Pancreas (tissue), 10 donors: ENCODE data around the gene WASF1. TPM values are rescaled to one million over a fixed set of nuclear protein-coding genes. Genes with fewer than 3 reads are reported as not detected.

Experiments
- ATAC-seq, 4 donors: fragments of 200-7000 bp; cut with Tn5 transposase; one replicate each; pipeline versions ENCODE4 v1.8.0 to v1.9.1; 2020; ENCODE audit warnings: mild to moderate bottlenecking in 4 of 4, moderate library complexity in 4 of 4
- DNase-seq, 6 donors: peaks; one replicate each; pipeline ENCODE4 v3.0.0-alpha.2; 2020
- FAIRE-seq: peaks from 2 replicates; lab custom pipeline; 2012; peaks lifted over from hg19 to GRCh38; lab: Jason Lieb, UNC
- H3K27ac ChIP-seq, 4 donors: fragments of 200-600 bp; sonication (generic); 1 replicate in 3 of 4; 2 replicates in 1 of 4; pipeline versions ENCODE4 v1.5.0 to v1.8.0; 2020
- H3K27me3 ChIP-seq, 4 donors: fragments of 200-600 bp; one replicate each; pipeline ENCODE4 v1.8.0; 2021
- H3K36me3 ChIP-seq, 3 donors: fragments of 200-600 bp; sonication (generic) in 1 of 3; one replicate each; pipeline versions ENCODE4 v1.5.0 to v1.8.0; 2020 to 2021
- H3K4me1 ChIP-seq, 3 donors: fragments of 200-600 bp; one replicate each; pipeline ENCODE4 v1.8.0; 2021
- H3K4me3 ChIP-seq, 4 donors: fragments of 200-600 bp; sonication (generic) in 2 of 4; one replicate each; pipeline versions ENCODE4 v1.5.0 to v1.8.0; 2020 to 2021
- H3K9me3 ChIP-seq, 4 donors: fragments of 200-600 bp; one replicate each; pipeline ENCODE4 v1.8.0; 2021
- CTCF ChIP-seq, 4 donors: fragments of 200-600 bp; sonication (generic) in 3 of 4; IDR thresholded peaks; one replicate each; pipeline versions ENCODE4 v1.5.0 to v1.8.0; 2021; ENCODE audit warnings: antibody characterized with exemption in 4 of 4
- WGBS, 2 donors: extraction: QIAGEN DNeasy Blood & Tissue Kit; methylation state at CpG; one replicate each; pipeline ENCODE4 v1.1.7; 2013; 5-methylcytosine and 5-hydroxymethylcytosine counted together
- intact Hi-C, 3 donors: fragments of 100-400 bp; cut with DNase I; formaldehyde crosslinking; loops; one replicate each; pipeline versions ENCODE4 v1.11.1 to v1.14.2; 2022
- polyA plus RNA-seq, 2 donors: library from polyadenylated mRNA; stranded (reverse); fragments of 200-250 nt; gene quantifications; one replicate each; pipeline ENCODE4 v1.2.3, GENCODE V29; 2013
- total RNA-seq, 6 donors: library from RNA; stranded (reverse); fragmentation: NEBNext Ultra II Directional in 4 of 6; extraction: Animal tissue kit (Norgen Biotek cat#: 25700) in 4 of 6; gene quantifications; one replicate each; pipeline versions ENCODE4 v1.2.1 to v1.2.4, GENCODE V29; 2021 to 2023
- donor health status: healthy with polysubstance abuse.
- donor health status: DM: no; HTN: no; CAD: no; lungs with moderate emphysema.
- donor health status: DM: no; HTN: no; CAD: no.
- donor health status: control.
- donor health status: control.
- donor health status: Bipolar disorder and iron deficiency.
- donor health status: DM: yes; HTN: yes; CAD: no.
- donor health status: DM: no; HTN: no; CAD: no.
- donor health status: DM: no; HTN: no; CAD: no.
- donor health status: DM: yes; HTN: yes; CAD: no.

The WASF1 gene
- total and polyA plus RNA-seq, 8 donors, result 1.2 to 5.7 (median 3.2) TPM

- WGBS, 2 donors, result 74 to 79% methylated on average over 2 of the region's 2 CpGs
- no peak for ATAC-seq
- Histone ChIP-seq H3K36me3 (no peaks in the 10 kb centered on the region), H3K4me3 (no peak overlapping the region), H3K27me3 (no peaks in the 10 kb centered on the region), H3K4me1 (no peaks in the 10 kb centered on the region), H3K27ac (no peak overlapping the region), H3K9me3 (no peaks in the 10 kb centered on the region)
- DNase-seq, result no peak
- FAIRE-seq, result no peak
- intact Hi-C loops, result no loop called here
- no peak for TF ChIP-seq CTCF (IDR thresholded peaks at IDR 0.05)
Observed at GRCh38 chr6:110140650-110141049, 38.8 kb downstream of the WASF1 start.

GRCh38 chr6:110139052-110139451 lies 40.4 kb downstream of the WASF1 start:
- H3K9me3 ChIP-seq, result no peaks in the 10 kb centered on the region
- peak in 1 of 6 donors; percentile 35 for DNase-seq
- H3K27me3 ChIP-seq, result no peaks in the 10 kb centered on the region
- no peak for ATAC-seq
- no peak for TF ChIP-seq CTCF (IDR thresholded peaks at IDR 0.05)
- 91 to 92% methylated on average over 9 of the region's 9 CpGs for WGBS, 2 donors
- intact Hi-C loops, result no loop called here
- no peak overlapping the region for H3K27ac ChIP-seq
- no peak for FAIRE-seq
- no peaks in the 10 kb centered on the region for H3K4me1 ChIP-seq
- H3K36me3 ChIP-seq, result no peaks in the 10 kb centered on the region
- no peak overlapping the region for H3K4me3 ChIP-seq

GRCh38 chr6:110137924-110138887 lies 41.3 kb downstream of the WASF1 start:
- ATAC-seq, result no peak
- Histone ChIP-seq H3K9me3 (no peaks in the 10 kb centered on the region), H3K4me1 (no peaks in the 10 kb centered on the region), H3K36me3 (no peaks in the 10 kb centered on the region), H3K4me3 (no peak overlapping the region), H3K27me3 (no peaks in the 10 kb centered on the region), H3K27ac (no peak overlapping the region)
- intact Hi-C loops, result no loop called here
- no peak for FAIRE-seq
- TF ChIP-seq CTCF (IDR thresholded peaks at IDR 0.05), result no peak
- WGBS, 2 donors, result 94 to 96% methylated on average over 10 of the region's 10 CpGs
- peak in 1 of 6 donors; percentile 35 for DNase-seq

GRCh38 chr6:110130362-110130761 lies 49.1 kb downstream of the WASF1 start:
- H3K36me3 ChIP-seq, result no peaks in the 10 kb centered on the region
- no peak overlapping the region for H3K27ac ChIP-seq
- intact Hi-C loops, result no loop called here
- ATAC-seq, result no peak
- H3K4me1 ChIP-seq, result peaks cover 0 to 4% (median 0%) of the 10 kb centered on the region in 3 donors
- H3K9me3 ChIP-seq, result no peaks in the 10 kb centered on the region
- no peaks in the 10 kb centered on the region for H3K27me3 ChIP-seq
- FAIRE-seq, result no peak
- H3K4me3 ChIP-seq, result no peak overlapping the region
- no peak for DNase-seq
- TF ChIP-seq CTCF (IDR thresholded peaks at IDR 0.05), result no peak

- peaks cover 0 to 9% (median 0%) of the 10 kb centered on the region in 3 donors for H3K4me1 ChIP-seq
- no peak for FAIRE-seq
- no peak for ATAC-seq
- DNase-seq, result no peak
- H3K4me3 ChIP-seq, result no peak overlapping the region
- no peaks in the 10 kb centered on the region for H3K27me3 ChIP-seq
- H3K9me3 ChIP-seq, result no peaks in the 10 kb centered on the region
- 88 to 93% methylated on average over 4 of the region's 4 CpGs for WGBS, 2 donors
- intact Hi-C loops, result no loop called here
- H3K36me3 ChIP-seq, result no peaks in the 10 kb centered on the region
- H3K27ac ChIP-seq, result no peak overlapping the region
- no peak for TF ChIP-seq CTCF (IDR thresholded peaks at IDR 0.05)
Observed at GRCh38 chr6:110128418-110128817, 51.1 kb downstream of the WASF1 start.
